Body of pancreas (tissue), 4 donors: ENCODE data around the gene EGLN3.

Source experiments
- POLR2A ChIP-seq, 3 donors: fragments of 450-650 bp; IDR thresholded peaks; one replicate each; pipeline ENCODE4 v1.6.1; 2016; ENCODE audit warnings: antibody characterized with exemption in 3 of 3, mild to moderate bottlenecking in 2 of 3
- TF ChIP-seq, protein P1 (sequence below), 7 experiments: fragments of 450-650 bp in 4 of 7; fragments of 200-600 bp in 3 of 7; sonication (generic) in 3 of 7; IDR thresholded peaks; one replicate each; pipeline ENCODE4 v1.5.1; 2016 to 2019; ENCODE audit warnings: antibody characterized with exemption in 7 of 7

DNA sequence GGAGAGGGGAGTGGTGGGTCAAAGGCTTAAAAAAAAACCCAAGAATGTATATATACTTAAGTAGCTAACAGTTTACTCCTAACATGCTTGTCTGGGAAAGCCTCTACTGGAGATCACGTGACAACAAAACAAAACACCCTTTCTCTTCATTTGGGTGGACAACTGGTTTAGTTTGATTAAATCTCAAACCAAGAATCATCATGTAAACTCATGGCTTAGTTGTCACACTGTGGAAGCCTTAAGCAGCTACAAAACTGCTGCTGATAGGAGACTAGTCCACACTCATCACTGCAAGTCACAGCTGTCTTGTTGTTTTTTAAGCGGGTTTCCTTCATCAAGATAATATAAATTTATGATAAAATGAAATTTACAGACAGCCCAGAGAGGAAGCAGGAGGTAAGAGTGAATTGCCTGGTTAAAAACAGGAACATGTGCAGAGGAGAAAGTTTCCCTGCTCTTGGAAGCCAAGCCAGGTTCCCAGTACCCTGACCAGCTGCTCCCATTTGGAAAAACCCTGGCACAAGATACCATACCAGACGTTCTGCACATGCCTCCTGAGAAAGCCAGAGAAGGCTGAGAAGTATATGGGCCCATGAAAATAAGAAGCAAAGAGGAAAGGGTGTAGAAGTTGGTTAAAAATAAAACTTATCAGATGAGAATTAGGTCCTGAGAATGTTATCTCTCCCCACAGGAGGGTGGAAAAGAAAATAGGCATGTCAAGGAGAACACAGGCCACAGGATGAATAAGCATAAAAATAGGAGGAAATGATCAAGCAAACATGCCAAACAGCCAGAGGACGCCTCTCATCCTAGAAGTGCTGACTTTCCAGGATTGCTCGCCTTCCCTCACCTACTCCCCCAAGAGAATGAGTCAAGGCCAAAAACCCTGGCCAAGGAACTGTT is 34.0 kb downstream of the EGLN3 start:
- TF ChIP-seq, protein P1, sequence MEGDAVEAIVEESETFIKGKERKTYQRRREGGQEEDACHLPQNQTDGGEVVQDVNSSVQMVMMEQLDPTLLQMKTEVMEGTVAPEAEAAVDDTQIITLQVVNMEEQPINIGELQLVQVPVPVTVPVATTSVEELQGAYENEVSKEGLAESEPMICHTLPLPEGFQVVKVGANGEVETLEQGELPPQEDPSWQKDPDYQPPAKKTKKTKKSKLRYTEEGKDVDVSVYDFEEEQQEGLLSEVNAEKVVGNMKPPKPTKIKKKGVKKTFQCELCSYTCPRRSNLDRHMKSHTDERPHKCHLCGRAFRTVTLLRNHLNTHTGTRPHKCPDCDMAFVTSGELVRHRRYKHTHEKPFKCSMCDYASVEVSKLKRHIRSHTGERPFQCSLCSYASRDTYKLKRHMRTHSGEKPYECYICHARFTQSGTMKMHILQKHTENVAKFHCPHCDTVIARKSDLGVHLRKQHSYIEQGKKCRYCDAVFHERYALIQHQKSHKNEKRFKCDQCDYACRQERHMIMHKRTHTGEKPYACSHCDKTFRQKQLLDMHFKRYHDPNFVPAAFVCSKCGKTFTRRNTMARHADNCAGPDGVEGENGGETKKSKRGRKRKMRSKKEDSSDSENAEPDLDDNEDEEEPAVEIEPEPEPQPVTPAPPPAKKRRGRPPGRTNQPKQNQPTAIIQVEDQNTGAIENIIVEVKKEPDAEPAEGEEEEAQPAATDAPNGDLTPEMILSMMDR (IDR thresholded peaks at IDR 0.05), result no peak
- TF ChIP-seq POLR2A (IDR thresholded peaks at IDR 0.05), result no peak
